ENCODE data around the gene CGB7. TPM values are rescaled to one million over a fixed set of nuclear protein-coding genes. Genes with fewer than 3 reads are reported as not detected.

Gene CGB7
- 1.1 and 1.2 TPM in 2 replicates for total RNA-seq

DNA sequence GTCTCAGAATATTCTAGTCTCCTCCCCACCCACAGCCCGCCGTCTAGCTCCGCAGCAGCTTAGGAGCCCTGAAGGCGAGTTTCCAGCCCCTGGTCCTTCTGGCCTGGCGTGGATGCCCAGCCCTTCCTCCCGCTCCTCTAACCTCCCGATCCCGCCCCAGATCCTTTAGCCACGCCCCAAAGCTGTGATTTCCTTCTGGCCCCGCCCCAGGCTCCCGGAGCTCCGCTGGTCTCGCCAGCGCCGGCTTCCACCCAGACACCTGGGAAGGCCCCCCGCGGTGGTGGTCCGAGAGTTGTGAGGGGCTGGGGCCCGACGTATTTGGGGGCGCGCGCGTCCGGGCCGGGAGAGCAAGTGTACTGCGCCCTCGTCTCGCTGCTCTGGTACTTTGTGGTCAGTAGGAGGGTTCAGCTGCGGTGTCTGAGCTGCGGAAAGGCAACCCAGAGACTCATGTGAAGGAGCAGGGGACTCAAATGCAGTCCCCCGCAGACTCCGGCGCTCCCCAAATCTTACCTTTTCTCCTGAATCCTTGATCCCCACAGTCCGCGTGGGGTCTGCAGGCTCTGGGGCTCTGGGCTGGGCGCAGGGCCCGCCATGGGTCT lies at the start of gene CGB7:
Gene CGB7 (minus strand): TSS at position 114 of the 599 bp plus-strand sequence. CDS start 2,374 bp downstream, outside the sequence.
- TF ChIP-seq, protein P1, sequence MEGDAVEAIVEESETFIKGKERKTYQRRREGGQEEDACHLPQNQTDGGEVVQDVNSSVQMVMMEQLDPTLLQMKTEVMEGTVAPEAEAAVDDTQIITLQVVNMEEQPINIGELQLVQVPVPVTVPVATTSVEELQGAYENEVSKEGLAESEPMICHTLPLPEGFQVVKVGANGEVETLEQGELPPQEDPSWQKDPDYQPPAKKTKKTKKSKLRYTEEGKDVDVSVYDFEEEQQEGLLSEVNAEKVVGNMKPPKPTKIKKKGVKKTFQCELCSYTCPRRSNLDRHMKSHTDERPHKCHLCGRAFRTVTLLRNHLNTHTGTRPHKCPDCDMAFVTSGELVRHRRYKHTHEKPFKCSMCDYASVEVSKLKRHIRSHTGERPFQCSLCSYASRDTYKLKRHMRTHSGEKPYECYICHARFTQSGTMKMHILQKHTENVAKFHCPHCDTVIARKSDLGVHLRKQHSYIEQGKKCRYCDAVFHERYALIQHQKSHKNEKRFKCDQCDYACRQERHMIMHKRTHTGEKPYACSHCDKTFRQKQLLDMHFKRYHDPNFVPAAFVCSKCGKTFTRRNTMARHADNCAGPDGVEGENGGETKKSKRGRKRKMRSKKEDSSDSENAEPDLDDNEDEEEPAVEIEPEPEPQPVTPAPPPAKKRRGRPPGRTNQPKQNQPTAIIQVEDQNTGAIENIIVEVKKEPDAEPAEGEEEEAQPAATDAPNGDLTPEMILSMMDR (IDR thresholded peaks at IDR 0.05; ENCODE audit: insufficient read depth, low read length, severe bottlenecking) = no peak
- DNase-seq (ENCODE audit: low read depth) (peak; percentile 60), FAIRE-seq (no peak)
- Histone ChIP-seq H3K36me3 (ENCODE audit: control insufficient read depth, insufficient read depth, low read length) (peaks cover 2% of the 10 kb centered on the region), H3K27me3 (ENCODE audit: control insufficient read depth, insufficient read depth, low read length) (no peaks in the 10 kb centered on the region), H3K4me3 (ENCODE audit: low read depth, low read length) (peak within 1 kb of the TSS; percentile 57)

DNA sequence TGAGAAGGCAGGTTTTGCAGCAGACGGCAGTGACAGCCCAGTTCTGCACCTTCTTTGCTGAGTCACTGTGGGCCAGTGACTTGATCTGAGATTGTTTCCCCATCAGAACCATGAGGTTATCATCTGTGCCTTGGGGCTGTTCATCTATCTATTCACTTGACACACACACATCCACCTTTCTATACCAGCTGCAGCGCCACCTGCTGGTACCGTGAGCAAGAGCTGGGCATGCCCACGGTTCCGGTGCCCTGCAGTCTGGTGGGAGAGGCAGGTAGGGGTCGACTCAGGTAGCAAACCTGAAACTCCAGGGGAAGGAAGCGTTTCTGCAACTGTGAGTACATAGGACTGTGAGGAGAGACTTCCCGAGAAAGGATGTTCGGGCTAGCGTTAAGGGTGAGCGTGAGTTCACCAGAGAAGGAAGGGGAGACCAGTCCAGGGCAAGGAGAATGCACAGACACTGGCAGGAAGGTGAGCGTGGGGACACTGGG lies 49.1 kb upstream of the CGB7 start:
- peak; percentile 66 for FAIRE-seq
- DNase-seq (ENCODE audit: low read depth) = peak; percentile 70
- TF ChIP-seq, protein P1 (IDR thresholded peaks at IDR 0.05; ENCODE audit: insufficient read depth, low read length, severe bottlenecking) = peak; percentile 88
- Histone ChIP-seq H3K36me3 (ENCODE audit: control insufficient read depth, insufficient read depth, low read length) (peaks cover 43% of the 10 kb centered on the region), H3K4me3 (ENCODE audit: low read depth, low read length) (no peak overlapping the region), H3K27me3 (ENCODE audit: control insufficient read depth, insufficient read depth, low read length) (no peaks in the 10 kb centered on the region)

DNA sequence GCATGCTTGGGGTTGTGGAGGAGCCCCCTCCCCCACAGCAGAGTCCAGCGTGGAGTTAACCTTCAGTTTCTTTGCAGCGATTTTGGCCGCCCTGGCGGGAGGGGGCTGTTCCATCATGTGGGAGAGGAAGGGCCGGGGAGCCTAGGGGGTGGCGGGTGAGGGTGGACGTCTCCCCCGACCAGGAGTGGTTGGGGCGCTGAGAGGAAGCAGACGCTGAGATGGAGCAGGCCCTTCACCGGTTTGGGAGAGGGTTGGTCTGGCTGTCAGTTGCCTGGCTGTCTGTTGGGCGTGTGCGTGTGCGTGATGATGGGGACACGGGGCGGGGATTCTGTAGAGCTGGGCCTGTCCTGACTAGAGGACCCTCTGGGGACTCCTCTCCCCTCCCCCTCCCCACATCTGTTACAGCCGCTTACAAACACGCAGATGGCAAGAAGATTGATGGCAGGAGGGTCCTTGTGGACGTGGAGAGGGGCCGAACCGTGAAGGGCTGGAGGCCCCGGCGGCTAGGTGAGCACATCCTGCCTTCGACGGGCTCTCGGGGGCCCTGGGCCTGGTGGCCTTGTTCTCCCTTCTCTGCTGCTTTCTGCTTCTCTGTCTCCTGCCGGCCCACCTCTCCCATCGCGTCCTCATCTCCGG lies 46.8 kb upstream of the CGB7 start:
- no peak for DNase-seq (ENCODE audit: low read depth)
- TF ChIP-seq, protein P1 (IDR thresholded peaks at IDR 0.05; ENCODE audit: insufficient read depth, low read length, severe bottlenecking) = no peak
- Histone ChIP-seq H3K27me3 (ENCODE audit: control insufficient read depth, insufficient read depth, low read length) (no peaks in the 10 kb centered on the region), H3K36me3 (ENCODE audit: control insufficient read depth, insufficient read depth, low read length) (peaks cover 58% of the 10 kb centered on the region), H3K4me3 (ENCODE audit: low read depth, low read length) (no peak overlapping the region)
- no peak for FAIRE-seq

DNA sequence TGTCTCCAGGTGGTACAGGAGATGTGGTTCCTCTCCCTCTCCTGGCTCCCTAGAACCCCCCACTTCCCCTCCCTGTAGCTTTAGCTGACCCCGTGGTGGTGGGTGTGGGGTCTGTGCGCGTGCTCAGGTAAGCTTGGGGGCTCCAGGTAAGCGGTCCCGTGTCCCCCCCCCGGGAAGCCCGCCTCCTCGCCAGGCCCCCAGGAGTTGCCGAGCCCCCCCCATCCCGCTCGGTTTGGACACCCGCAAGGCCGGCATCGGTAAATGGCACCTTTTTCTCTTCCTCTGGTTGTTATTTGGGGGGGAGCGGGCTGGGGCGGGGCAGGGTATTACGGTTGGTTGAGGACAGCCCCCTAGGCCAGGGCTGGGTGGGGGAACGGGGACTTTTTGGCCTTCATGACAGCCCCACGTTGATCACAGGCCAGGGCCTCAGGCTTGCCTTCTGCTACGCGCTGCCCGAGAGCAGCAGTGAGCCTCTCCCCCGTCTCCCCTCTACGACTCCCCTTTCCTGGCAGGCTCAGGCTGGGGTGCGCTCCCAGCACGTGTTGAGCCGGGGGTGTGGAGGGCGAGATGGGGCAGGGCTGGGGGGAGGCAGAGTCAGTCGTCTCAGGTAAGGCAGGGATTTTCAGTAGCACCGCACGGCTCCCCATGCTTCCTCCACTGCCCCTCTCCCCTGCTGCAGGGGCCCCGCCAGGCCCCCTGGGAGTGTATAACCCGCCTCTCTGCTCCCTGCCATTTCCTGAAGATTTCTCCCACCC lies 46.0 kb upstream of the CGB7 start:
- FAIRE-seq (no peak), DNase-seq (ENCODE audit: low read depth) (no peak)
- TF ChIP-seq, protein P1 (IDR thresholded peaks at IDR 0.05; ENCODE audit: insufficient read depth, low read length, severe bottlenecking) = no peak
- Histone ChIP-seq H3K36me3 (ENCODE audit: control insufficient read depth, insufficient read depth, low read length) (peaks cover 64% of the 10 kb centered on the region), H3K27me3 (ENCODE audit: control insufficient read depth, insufficient read depth, low read length) (no peaks in the 10 kb centered on the region), H3K4me3 (ENCODE audit: low read depth, low read length) (no peak overlapping the region)

DNA sequence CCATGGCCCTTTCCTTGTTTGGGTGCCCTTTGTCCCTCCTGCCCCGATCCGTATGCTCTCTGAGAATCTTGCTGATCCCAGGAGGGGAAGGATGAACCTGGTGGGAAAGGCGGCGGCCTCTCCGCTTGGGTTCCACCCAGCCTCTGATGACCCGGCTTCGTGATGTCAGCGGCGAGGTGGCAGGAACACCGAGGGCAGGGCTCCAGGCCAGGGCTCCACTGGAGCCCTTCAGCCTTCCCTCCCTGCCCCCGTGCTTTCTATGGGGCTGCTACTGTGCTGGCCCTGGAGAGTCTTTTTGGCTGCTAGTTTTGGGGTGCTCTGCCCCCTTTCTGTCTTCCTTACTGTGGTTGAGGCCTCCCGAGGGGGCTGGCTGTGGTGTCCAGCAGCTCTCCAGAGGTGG lies 44.8 kb upstream of the CGB7 start:
- TF ChIP-seq, protein P1 (IDR thresholded peaks at IDR 0.05; ENCODE audit: insufficient read depth, low read length, severe bottlenecking) = no peak
- FAIRE-seq (no peak), DNase-seq (ENCODE audit: low read depth) (no peak)
- Histone ChIP-seq H3K27me3 (ENCODE audit: control insufficient read depth, insufficient read depth, low read length) (no peaks in the 10 kb centered on the region), H3K36me3 (ENCODE audit: control insufficient read depth, insufficient read depth, low read length) (peaks cover 65% of the 10 kb centered on the region), H3K4me3 (ENCODE audit: low read depth, low read length) (no peak overlapping the region)
